ENCODE results near the gene ELOB.

Gene ELOB

DNA sequence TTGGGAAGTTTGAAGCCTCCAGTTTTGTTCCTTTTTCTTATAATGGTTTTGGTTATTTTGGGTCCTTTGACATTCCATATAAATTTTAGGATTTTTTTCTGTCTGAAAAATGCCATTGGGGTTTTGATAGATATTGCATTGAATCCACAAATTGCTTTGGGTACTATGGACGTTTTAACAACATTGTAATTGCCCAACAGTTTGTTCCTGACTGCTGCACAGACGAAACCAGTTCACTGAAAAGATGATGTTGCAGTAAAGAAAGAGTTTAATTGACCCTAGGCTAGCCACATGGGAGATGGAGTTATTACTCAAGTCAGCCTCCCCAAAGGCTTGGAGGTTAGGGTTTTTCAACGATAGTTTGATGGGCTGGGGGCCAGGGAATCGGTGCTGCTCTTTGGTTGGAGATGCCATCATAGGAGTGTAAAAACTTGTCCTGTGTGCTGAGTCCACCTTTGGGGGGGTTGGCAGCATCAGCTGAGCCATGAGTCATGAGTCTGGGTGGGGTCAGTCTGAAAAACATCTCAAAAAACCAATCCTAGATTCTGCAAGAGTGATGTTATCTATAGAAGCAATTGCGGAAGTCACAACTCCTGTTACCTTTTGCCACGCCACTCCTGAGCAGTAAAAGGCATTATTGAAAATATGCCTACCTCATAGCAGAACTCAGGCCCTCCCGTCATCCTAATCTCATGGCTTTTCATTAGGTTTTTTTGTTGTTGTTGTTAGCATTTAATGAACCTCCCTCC lies 18.5 kb upstream of the ELOB start:
- no peak overlapping the region for H3K27ac ChIP-seq
- TF ChIP-seq, protein P1, sequence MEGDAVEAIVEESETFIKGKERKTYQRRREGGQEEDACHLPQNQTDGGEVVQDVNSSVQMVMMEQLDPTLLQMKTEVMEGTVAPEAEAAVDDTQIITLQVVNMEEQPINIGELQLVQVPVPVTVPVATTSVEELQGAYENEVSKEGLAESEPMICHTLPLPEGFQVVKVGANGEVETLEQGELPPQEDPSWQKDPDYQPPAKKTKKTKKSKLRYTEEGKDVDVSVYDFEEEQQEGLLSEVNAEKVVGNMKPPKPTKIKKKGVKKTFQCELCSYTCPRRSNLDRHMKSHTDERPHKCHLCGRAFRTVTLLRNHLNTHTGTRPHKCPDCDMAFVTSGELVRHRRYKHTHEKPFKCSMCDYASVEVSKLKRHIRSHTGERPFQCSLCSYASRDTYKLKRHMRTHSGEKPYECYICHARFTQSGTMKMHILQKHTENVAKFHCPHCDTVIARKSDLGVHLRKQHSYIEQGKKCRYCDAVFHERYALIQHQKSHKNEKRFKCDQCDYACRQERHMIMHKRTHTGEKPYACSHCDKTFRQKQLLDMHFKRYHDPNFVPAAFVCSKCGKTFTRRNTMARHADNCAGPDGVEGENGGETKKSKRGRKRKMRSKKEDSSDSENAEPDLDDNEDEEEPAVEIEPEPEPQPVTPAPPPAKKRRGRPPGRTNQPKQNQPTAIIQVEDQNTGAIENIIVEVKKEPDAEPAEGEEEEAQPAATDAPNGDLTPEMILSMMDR (conservative IDR thresholded peaks at IDR 0.05): no peak
- TF ChIP-seq ZFX (IDR thresholded peaks at IDR 0.05): no peak

DNA sequence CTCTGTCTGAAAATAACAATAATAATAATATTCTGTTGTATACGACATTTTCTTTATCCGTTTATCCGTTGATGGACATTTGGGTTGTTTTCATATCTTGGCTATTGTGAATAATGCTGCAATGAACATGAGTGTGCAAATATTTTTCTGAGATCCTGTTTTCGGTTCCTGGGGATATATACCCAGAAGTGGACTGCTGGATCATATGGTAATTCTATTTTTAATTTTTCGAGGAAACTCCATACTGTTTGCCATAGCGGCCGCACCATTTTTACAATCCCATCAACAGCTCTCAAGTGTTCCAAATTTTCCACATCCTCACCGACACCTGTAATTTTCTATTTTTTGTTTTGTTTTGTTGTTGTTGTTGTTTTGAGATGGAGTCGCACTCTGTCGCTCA lies 15.9 kb upstream of the ELOB start:
- TF ChIP-seq ZFX (IDR thresholded peaks at IDR 0.05): no peak
- TF ChIP-seq, protein P1 (conservative IDR thresholded peaks at IDR 0.05): no peak

DNA sequence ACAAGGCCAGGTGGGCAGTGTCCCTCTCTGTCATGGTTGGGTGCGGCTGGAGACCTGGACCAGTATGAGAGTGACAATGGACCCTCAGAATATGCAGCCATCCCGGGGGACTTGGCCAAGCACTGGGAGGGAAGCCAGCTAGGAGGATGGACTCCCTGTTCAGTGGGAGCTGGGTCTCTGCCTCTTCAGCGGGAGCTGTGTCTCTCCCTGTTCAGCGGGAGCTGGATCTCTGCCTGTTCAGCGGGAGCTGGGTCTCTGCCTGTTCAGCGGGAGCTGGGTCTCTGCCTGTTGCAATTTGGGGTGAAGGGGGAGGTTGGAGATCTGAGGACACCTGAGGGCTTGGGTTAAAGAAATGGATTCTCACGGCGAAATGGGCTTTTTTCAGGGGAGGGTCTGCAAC lies 14.1 kb upstream of the ELOB start:
- no peak for TF ChIP-seq ZFX (IDR thresholded peaks at IDR 0.05)
- TF ChIP-seq, protein P1 (conservative IDR thresholded peaks at IDR 0.05): no peak

More for the DNA sequence above, 15.9 kb upstream of the ELOB start:
- H3K27ac ChIP-seq: no peak overlapping the region

DNA sequence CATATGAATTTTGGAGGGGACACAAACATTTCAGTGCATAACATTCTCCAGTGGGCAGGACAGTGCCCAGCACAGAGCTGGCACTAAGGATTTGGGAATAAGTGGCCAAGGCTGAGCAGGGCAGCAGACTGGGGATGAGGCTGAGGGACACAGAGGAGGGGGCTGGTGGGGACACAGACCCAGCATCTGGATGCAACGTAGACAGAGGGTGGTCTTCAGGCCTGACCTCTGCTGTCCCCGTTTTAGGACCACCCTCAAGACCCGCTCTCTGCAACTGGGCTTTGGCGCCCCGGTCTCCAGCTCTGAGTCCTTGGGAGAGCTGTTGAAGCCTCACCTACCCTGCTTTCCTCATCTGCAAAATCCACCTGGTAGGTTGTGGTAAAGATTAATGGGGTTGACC lies 13.6 kb upstream of the ELOB start:
- TF ChIP-seq, protein P1 (conservative IDR thresholded peaks at IDR 0.05): no peak
- no peak for TF ChIP-seq ZFX (IDR thresholded peaks at IDR 0.05)
- no peak overlapping the region for H3K27ac ChIP-seq

More for the DNA sequence above, 14.1 kb upstream of the ELOB start:
- no peak overlapping the region for H3K27ac ChIP-seq

DNA sequence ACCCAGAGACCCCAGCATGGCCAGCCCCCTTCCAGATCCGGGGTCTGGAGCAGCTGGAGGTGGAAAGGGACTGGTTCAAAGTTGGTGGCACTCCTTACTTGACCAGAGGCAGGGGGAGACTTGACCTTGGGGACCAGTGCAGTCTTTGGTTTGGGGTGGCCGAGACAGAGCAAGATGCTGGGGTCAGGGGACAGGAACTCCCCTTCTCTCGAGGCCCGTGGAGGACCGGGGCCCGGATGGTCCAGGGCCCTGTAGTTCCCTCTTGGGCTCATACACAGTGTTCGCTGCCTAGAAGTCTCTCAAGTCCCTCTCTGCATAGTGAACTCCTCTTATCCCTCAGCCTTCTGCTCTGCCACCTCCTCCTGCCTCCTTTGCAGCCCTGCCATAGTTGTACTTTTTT lies 10.9 kb upstream of the ELOB start:
- TF ChIP-seq, protein P1 (conservative IDR thresholded peaks at IDR 0.05): no peak
- no peak for TF ChIP-seq ZFX (IDR thresholded peaks at IDR 0.05)
- H3K27ac ChIP-seq: no peak overlapping the region

DNA sequence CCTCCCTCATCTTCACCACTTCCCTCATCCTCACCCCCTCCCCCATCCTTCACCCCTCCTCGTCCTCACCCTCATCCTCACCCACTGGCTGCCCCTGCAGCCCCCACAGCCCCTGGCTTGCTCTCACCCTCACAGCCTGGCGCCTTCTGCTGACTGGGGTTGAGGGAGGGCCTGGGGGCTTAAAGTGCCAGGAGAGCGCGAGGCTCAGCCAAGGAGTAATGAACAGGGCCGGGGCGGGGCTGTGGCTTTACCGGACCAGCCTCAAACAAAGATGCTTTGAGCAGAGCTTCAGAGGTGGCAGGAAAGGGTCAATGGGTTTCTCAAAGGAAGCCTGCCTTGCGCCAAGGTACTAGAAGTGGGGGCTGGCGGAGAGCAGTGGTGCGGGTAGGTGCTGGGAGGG lies 10.3 kb upstream of the ELOB start, which contains the start of gene PRSS33:
PRSS33 (minus strand) TSS at position 155 of the 400 bp plus-strand sequence. CDS start 1,013 bp downstream, outside the sequence.
- no peak within 1 kb of the TSS for H3K27ac ChIP-seq

DNA sequence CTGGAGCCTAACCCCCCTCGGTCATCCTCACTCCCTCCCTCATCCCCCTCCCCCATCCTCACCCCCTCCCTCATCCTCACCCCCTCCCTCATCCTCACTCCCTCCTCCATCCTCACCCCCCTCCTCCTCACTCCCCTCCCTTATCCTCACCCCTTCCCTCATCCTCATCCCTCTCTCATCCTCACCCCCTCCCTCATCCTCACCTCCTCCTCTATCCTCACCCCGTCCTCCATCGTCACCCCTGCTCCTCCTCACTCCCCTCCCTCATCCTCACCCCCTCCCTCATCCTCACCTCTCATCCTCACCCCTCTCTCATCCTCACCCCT lies 9.7 kb upstream of the ELOB start:
- no peak overlapping the region for H3K27ac ChIP-seq
- TF ChIP-seq, protein P1 (conservative IDR thresholded peaks at IDR 0.05): no peak
- TF ChIP-seq ZFX (IDR thresholded peaks at IDR 0.05): no peak

More for the DNA sequence above, 10.3 kb upstream of the ELOB start, which contains the start of gene PRSS33:
- no peak for TF ChIP-seq ZFX (IDR thresholded peaks at IDR 0.05)
- TF ChIP-seq, protein P1 (conservative IDR thresholded peaks at IDR 0.05): no peak
